Inflammatory macrophage treated with lipopolysaccharide for 4 hours (primary cell): Measurements from ENCODE around the gene FAM98A.
A peak's percentile ranks its signal among the peaks of the same experiment; 100 is the strongest.

Experiments
- DNase-seq: peaks from one replicate; pipeline ENCODE4 v3.0.0-alpha.2; 2020

Gene FAM98A

DNA sequence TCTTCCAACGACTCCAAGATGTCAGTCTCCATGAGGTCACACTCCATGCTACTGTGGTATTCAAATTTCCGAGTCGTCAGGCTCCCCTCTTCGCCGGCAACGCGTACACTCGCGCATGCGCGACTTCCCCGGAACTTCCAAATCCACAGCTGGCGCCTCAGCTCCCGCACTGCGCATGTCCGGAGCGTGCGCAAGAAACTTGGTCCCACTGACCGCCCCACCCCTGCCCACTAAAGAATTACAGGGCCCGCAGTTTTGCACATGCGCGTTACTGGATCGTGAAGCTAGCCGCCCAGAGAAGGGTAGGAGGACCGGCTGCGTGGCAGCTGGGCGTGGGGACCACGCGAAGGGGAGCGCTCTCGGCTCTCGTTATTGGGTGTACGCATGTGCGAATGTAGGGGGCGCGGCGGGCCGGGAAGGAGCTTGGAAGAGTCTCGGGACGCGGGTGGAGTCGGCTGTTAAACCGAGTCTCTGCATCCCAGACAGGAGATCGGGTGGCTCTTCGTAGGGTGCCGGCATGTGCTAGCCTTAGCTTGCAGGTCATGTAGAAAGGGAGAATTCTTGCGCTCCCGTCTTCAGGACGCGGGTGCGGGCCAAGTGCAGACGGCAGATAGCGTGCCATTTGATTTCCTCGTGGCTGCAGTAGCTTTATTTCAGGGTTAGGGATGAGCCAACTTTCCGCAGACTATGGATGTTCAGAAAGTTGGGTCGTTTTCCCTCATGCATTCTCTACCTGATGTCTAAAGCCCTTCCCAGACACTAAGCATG is at the start of gene FAM98A:
Gene FAM98A (minus strand): TSS at position 125 of the 768 bp plus-strand sequence. CDS start 78 bp downstream, at position 47.
- peak; percentile 99 for DNase-seq

DNA sequence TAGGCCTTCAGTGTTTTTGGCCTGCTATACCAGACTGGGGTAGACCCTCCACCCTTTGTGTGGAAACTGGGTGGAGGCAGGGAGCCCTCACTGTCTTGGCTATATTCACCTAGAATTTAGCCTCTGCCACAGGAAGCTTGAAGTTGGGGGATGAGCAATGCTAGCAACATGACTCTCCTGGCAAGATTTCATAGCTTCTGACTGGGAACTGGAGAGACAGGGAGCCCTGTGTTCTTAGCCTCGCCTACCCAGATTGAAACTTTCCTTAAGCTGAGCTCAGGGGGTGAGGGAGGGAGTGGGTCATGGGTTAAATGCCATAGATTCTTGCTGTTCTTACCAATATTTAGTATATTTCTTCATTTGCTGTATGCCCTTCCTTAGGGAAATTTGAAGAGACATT is 46.8 kb upstream of the FAM98A start:
- no peak for DNase-seq

DNA sequence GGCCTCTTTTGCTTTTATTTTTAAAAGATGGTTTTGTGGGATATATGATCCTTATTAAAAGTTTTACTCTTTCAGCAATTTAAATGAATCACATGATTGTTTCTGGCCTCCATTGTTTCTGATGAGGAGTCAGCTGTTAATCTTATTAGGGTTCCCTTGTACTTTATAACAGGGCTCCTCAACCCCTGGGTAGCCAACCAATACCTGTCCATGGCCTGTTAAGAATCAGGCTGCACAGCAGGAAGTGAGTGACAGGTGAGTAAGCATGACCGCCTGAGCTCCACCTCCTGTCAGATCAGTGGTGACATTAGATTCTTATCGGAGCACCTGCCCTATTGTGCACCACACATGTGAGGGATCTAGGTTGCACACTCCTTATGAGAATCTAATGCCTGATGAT is 45.1 kb upstream of the FAM98A start:
- DNase-seq, result no peak

DNA sequence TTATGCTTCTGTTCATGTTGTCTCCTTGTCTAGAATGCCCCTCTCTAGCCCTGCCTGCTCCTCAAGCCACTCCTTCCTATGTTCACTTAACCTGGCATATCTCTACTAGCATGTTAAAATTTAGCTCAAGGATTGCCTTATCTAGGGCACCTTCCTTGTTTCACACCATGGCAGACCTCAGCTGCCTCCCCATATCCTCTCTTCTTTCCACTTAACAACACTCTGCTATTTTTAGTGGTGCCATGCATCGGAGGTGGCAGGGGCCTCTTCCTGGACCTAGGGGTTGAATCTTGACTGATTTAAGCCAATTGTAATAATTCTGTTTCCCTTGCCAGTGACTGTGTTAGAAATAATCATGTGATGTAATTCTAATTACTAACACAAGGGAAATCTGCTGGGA is 36.9 kb upstream of the FAM98A start:
- no peak for DNase-seq

DNA sequence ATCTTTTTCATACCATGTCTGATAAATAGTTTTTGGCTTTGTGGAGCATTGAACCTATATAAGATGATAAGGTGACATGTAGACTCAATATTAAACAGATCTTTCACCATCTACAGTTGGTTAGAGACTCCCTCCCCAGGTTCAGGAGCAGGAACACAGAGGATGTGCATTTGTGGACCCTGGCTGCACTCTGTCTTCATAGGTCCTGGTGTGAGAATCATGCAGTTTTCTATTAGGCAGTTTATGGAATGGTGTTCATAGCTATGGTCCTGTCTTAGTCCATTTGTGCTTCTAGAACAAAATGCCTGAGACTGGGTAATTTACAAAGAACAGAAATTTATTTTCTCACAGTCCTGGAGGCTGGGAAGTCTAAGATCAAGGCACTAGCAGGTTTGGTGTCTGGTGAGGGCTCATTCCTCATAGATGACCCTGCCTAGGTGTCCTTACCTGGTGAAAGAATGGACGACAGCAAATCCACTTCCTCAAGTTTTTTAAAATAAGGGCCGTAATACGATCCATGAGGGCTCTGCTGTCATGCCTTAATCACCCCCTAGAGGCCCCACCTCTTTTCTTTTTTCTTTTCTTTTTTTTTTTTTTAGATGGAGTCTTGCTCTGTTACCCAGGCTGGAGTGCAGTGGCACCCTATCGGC is 35.3 kb upstream of the FAM98A start:
- DNase-seq, result no peak

DNA sequence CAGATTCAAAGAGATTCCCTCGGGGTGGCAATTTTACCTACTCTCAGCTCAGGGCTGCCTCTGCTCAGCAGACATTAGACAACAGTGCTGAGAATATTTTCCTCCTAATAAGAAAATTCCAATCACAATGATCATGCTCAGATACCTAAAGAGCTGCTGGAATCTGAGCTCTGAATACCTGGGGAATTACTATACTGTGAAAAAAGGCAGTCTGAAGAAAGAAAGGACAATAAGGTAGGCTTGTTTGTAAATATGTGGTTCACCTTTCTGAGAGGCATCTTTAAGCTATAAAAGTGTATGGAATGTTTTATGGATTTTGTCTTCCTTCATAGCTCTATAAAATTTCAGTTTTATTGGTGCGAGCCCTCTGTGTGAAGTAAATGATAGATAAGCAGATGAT is 34.2 kb upstream of the FAM98A start:
- DNase-seq, result no peak

DNA sequence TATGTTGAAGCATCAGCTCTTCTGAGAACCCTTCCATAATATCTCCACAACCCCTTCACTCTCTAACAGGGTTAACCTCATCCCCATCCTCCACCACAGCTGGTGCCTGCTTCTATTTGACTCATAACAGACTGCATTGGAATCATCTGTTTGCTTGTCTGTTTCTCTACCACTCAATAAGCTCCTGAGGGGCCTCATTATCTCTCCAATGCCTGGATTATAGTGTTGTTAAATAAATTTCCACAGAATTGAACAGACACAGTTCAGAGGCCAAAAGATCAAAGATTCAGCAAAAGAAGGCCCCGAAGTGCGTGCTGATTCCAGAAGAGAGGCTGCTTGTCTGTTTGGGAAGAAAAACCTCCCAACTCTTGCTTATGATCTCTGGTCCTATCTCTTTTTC is 33.7 kb upstream of the FAM98A start:
- DNase-seq, result no peak

DNA sequence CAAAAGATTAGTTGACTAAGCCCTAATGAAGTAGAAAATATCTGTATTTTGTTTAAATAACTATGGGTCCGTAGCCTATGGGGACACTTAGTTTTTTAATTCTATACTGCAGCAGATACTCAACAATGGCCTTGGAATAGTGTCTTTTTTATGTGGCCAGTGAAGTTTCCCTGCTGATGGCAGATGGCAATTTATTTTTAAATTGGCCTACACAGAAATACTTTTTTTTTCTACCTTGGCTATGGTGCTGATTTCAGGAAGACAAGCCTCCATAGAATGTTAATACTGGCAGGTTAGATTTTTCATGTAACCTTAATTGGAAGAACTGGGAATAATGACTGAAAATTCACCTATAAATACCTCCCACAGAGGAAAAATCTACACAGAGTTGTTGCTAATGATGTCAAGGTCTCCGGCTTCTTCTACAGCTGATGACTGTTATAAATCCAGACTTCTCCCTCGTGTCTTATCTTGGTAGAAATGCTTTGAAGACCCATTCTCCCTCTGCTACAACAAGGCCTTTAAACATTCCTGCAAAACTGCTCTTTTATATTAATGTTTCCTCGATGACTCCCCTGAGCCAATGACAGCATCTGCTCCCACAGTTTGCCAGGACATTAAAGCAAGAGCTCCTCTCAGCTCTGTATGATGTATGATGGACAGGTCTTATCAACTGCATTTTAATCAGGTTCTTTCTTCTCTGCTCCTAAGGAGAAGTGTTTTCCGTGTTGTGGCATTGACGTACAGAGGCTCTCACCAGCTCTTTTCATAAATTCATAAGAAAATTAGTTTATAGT is 29.1 kb upstream of the FAM98A start:
- no peak for DNase-seq

DNA sequence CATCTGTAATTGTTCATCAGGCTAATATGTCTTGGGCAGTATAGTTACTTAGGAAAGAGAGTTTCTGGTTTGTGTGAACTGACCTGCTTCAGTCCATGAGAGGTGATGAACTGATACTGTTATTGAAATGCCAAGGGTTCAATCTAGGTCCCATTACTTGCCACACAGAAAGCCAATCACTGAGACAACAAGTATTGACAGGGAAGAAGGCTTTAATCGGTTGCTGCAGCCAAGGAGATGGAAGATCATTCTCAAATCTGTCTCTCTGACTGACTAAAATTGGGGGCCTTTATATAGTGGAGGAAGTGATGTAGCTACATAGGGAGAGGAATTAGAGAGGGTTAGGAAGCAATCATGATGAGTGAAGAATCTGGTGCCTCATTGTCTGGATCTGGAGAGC is 19.9 kb upstream of the FAM98A start:
- no peak for DNase-seq

DNA sequence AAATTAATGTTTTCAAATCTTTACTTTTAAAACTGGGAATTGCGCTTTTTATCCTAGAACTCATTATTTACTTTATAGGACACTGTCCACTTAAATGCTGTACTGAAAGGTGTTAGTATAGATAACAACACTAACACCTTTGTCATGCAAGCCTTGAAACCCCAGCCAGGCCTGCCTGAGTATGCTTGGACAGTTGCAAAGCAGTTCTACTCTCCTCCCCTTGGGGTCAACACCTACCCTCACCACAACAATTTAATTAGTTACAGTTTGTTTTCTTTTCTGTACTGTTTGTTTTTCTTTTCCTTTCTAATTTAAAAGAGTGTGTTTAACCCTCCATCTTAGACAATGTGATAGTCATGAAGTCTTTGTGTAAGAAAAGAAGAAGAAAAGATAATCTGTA is 18.9 kb upstream of the FAM98A start:
- no peak for DNase-seq

DNA sequence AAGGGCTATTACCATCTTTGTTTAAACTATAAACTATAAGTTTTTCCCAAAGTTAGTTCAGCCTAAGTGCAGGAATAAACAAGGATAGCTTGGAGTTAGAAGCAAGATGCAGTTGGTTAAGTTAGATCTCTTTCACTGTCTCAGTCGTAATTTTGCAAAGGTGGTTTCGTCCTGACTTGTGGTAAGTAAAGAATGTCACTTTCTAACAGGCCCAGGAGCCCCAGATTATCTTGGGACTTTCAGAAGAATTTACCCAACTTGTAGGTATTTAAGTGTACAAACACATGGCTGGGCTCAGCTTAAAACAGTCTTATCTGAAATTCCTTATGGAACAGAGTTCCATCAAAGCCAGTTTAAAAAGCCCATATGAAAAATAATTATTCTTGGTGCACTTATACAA is 18.3 kb upstream of the FAM98A start:
- DNase-seq, result no peak

DNA sequence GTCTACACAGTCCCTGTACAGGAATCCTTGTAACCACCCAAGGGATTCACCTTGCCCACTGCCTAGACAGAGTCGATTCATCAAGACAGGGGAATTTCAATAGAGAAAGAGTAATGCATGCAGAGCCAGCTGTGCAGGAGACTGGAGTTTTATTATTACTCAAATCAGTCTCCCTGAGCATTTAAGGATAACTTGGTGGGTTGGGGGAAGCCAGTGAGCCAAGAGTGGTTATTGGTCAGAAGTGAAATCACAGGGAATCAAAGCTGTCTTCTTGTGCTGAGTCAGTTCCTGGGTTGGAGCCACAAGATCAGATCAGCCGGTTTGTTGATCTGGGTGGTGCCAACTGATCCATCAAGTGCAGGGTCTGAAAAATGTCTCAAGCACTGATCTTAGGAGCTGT is 17.8 kb upstream of the FAM98A start:
- DNase-seq, result no peak

DNA sequence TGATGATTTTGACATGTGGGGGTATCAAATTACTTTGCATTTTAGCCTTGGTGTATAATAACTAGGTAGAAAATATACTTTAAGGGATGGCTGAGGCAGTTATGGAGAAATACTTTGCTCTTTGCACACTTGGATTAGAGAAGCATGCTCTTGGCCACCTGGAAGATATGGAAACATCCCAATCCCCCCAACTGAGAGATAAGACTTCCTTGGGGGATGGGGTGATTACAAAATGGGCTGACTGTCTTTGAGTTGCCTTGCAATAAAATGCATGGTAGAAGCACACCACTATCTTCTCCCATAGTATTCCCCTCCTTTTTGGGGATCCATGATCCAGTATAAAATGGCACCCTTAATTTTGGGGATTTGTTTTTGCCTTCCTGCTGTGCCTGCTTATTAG is 15.1 kb upstream of the FAM98A start:
- DNase-seq, result no peak

DNA sequence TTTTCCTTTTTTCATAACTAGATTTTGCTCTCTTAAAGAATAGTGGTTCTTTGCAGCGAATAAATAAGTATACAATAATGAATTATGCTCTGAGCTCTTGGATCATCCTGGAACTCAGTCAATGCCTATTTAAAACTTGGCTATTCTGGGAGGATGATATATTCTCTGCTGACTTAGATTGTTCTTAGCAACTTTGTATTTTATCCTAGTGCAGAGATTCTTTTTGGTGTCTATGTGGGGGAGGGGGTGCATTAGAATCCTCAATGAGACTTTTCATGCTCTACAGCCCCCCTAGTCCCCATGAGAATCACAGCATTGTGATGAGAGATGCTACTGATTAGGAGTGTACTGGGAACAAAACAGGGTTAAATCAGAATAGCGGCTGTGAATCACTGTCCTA is 8.8 kb upstream of the FAM98A start:
- no peak for DNase-seq

DNA sequence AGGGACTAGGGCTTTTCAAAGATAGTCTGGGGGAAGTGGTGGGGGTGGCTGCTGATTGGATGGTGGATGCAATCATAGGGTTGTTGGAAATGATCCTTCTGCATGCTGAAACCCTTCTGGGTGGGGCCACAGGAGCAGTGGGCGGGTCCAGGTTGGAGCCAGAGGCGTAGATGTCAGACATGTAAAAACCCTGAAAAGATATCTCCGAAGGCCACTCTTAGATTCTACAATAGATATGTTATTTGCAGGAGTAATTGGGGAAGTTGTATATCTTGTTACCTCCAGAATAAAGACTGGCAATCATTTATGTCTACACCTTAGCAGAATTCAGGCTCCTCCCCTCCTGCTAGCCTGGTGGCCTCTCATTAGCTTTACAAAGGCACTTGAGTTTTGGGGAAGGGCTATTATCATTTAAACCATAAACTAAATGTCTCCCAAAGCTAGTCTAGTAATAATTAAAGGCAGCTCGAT is 8.2 kb upstream of the FAM98A start:
- no peak for DNase-seq

DNA sequence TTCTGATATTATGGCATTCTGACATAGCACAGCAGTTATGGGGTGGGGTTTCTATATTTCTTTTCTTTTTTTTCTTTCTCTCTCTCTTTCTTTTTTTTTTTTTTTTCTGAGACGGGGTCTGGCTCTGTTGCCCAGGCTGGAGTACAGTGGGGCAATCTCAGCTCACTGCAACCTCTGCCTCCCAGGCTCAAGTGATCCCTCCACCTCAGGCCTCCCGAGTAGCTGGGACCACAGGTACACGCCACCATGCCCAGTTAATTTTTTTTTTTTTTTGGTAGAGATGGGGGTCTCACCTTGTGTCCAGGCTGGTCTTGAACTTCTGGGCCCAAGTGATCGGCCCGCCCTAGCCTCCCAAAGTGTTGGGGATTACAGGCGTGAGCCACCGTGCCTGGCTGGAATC is 7.5 kb upstream of the FAM98A start:
- DNase-seq, result no peak

DNA sequence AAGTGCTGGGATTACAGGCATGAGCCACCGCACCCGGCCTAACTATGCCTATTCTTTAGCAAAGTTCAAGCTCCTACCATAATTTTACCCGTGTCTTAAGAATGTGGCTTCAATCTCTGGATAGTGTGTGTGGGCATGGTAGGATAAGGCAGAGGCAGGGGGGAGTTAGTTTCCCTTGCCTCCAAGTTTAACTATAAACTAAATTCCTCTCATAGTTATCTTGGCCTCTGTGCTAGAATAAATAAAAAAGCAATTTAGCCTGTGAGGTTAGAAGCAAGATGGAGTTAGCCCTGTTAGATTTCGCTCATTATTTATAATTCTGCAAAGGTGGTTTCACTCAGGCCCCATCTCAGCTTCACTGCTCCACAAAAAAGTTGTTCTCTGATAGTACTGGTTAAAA is 7.0 kb upstream of the FAM98A start:
- no peak for DNase-seq

DNA sequence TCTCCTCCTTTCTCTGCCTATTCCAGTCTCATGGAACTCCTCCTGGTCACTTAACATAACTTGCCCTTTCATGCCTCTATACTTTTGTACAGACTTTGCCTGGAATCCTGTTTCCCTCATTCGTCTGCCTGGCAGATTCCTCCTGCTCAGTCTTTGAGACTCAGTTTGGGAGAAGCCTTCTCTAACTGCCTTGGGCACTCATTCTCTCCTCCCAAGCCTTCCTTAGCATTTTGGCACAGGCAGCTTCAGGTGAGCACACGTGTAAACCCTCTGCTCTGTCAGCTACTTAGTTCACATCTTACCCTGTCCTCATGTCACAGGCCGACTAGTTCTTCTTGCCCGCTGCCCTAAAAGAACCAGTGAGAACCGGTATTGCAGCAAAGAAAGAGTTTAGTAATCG is 6.0 kb upstream of the FAM98A start:
- DNase-seq, result no peak

DNA sequence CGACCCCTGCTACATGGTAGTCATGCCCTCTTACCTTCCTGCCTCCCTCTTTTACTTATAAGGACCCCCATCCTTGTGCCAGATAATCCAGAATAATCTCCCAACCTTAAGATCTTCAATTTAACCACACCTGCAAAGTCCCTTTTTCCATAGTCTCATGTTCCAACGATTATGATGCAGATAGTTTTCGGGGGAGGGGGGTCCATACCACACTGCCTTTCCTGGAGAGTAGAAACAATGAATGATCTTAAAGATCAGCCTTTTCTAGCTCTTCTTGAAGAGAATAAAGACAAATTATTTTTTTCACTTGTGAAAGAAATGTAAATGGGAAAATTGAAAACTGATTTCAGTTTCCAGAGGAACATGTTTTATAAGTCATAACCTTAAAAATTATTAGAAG is 4.3 kb upstream of the FAM98A start:
- no peak for DNase-seq

DNA sequence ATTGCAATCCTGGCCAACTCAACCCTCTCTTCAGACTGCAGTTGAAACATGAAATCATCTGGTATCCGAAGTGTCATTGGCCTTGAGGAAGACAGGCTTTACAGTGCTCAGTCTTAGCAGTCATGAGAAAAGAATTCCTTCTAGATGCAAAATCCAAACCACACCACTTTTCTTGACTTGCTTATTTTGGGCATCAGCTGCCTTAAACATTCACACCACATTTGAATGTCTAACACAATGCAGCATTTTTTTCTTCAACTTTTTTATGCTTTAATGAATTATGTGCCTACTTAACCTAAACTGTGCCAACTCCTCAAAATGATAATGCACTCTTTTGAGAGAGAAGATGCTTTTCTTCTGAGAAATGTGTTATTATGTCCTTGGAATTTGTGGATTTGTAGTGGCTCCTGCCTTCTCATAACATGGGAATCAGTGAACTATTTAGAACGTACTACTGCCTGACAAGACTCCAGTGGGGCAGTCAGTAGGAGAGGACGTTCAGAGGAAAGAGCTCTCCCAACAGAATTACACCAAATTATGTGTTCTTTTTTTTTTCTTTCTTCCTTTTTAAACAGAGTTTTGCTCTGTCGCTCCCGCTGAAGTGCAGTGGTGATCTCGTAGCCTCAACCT is 3.2 kb upstream of the FAM98A start:
- DNase-seq, result no peak

DNA sequence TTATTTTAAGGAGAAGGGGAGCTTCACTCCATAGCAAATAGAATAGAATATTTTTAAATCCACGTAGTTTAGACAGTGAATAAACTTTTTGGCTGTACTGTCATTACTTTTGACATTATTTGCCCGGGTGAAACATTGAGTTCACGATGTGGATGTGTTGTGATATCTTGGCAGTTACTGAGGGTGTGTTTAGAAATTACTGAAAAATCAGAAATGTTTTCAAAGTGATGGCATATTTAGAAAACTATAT is 769 bp upstream of the FAM98A start:
- DNase-seq, result no peak

DNA sequence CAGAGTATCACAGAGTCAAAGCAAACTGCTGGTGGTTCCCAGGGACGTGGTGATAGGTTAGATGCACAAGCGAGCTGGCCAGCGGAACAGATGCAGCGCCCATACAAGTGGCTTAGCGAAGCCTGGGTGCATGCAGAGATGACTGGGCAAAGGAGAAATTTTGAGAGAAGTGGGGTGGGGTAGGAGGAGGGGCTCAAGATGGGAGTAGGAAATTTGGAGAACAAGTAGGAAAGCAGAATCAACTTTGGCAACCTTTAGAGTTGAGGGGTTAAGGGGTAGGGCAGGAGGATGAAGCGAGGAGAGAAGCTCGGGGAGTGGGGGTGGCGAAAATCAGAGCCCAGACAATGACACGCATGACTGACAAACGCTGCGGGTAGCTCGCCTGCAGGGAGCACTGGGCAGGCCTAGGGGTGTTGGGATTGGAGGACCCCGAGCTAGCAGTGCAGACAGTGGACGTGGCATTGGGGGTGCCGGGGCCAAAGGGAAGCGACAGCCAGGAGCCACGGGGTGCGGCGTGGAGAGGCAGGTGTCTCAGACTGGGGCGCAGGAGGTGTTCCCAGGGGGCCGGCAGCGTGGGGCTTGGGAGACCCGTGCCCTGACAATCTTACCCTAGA is 431 bp downstream of the FAM98A start:
- DNase-seq, result peak; percentile 51

DNA sequence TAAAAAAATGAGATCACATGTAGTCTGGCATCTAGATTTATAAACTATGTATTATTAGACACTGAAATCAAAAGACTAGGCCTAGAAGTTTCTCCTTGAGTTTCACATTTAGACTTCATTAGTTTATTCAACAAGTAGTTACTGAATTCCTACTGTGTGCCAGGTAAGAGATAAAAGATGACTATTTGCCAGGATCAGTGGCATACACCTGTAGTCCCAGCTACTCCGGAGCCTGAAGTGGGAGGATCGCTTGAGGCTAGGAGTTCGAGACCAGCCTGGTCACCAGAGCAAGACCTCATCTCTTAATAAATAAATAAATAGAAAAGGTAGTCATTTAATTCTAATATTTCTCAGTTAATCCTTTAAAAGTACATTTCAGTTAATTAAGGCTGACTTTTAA is 2.1 kb downstream of the FAM98A start:
- DNase-seq, result no peak
